ENCODE data around the gene ZMIZ1.

DNA sequence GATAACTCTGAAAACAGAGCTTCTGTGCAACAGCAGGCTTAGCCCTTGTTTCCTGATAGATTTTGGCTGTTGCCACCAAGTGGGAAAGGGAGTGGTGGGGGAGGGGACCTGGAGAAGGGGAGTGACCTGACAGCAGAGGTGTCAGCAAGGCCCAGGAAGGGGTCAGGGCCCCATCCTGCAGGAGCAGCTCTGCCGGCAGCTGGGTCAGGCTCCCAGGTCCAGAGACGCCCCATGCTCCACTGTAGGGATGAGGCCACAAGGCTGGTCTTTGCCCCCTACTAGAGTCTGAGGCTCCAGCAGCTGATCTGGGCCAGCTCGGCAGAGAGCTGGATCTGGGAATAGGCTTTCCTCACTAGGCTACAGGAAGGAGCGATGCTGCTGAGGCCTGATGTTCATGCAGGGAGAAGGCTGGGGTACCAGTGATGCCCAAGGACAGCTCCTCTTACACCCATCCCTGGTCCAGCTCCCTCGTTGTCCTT is 44.0 kb upstream of the ZMIZ1 start:
- TF ChIP-seq, protein P1, sequence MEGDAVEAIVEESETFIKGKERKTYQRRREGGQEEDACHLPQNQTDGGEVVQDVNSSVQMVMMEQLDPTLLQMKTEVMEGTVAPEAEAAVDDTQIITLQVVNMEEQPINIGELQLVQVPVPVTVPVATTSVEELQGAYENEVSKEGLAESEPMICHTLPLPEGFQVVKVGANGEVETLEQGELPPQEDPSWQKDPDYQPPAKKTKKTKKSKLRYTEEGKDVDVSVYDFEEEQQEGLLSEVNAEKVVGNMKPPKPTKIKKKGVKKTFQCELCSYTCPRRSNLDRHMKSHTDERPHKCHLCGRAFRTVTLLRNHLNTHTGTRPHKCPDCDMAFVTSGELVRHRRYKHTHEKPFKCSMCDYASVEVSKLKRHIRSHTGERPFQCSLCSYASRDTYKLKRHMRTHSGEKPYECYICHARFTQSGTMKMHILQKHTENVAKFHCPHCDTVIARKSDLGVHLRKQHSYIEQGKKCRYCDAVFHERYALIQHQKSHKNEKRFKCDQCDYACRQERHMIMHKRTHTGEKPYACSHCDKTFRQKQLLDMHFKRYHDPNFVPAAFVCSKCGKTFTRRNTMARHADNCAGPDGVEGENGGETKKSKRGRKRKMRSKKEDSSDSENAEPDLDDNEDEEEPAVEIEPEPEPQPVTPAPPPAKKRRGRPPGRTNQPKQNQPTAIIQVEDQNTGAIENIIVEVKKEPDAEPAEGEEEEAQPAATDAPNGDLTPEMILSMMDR (IDR thresholded peaks at IDR 0.05), result no peak
- no peak for TF ChIP-seq POLR2A (IDR thresholded peaks at IDR 0.05)

All from adrenal gland (tissue), 5 donors.